Vagina (tissue), 2 donors: ENCODE data around the gene AKR1B1.

Source experiments
- POLR2A ChIP-seq, 2 donors: fragments of 450-650 bp; IDR thresholded peaks; one replicate each; pipeline ENCODE4 v1.6.1; 2017; ENCODE audit warnings: antibody characterized with exemption in 2 of 2, mild to moderate bottlenecking in 2 of 2, moderate library complexity in 2 of 2
- TF ChIP-seq, protein P1 (sequence below), 3 experiments: fragments of 450-650 bp in 2 of 3; fragments of 200-600 bp in 1 of 3; sonication (generic) in 1 of 3; IDR thresholded peaks; one replicate each; pipeline ENCODE4 v1.5.1; 2017 to 2019; ENCODE audit warnings: antibody characterized with exemption in 3 of 3, mild to moderate bottlenecking in 2 of 3, moderate library complexity in 2 of 3

DNA sequence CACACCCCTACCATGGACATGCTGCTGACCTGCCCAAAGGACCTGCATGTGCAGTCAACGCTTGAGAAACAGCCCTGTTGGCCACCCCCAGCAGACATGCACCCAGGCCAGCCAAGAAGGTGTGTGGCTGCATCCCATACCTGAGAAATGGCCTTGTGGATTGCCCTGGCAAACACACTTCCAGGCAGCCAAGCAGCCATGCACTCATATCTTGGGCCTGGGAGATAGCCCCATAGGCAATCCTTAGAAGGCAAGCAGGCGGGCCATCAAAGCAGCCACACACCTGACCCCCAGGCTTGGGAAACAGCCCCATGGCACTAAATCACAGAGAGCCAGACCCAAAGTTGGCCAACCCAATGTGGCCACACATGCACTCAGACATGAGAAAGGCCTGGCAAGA, 4.9 kb upstream of the AKR1B1 start:
- TF ChIP-seq, protein P1, sequence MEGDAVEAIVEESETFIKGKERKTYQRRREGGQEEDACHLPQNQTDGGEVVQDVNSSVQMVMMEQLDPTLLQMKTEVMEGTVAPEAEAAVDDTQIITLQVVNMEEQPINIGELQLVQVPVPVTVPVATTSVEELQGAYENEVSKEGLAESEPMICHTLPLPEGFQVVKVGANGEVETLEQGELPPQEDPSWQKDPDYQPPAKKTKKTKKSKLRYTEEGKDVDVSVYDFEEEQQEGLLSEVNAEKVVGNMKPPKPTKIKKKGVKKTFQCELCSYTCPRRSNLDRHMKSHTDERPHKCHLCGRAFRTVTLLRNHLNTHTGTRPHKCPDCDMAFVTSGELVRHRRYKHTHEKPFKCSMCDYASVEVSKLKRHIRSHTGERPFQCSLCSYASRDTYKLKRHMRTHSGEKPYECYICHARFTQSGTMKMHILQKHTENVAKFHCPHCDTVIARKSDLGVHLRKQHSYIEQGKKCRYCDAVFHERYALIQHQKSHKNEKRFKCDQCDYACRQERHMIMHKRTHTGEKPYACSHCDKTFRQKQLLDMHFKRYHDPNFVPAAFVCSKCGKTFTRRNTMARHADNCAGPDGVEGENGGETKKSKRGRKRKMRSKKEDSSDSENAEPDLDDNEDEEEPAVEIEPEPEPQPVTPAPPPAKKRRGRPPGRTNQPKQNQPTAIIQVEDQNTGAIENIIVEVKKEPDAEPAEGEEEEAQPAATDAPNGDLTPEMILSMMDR (IDR thresholded peaks at IDR 0.05) = no peak
- no peak for TF ChIP-seq POLR2A (IDR thresholded peaks at IDR 0.05)
